ENCODE results near the gene GSKIP.

GSKIP gene

DNA sequence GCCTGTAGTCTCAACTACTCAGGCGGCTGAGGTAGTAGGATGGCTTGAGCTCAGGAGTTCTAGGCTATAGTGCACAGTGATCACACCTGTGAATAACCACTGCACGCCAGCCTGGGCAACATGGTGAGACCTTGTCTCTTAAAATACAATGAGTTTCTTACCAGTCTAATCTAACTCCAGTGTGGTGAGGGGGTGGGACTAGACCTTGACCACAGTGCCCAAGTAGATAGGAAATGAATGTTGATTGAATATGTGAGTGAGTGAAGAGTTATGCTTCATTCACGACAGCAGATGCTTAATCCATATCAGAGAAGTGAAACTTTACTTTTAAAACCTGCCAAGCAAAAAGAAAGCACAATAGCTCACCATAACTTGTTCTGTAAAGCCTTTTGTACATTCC, 17.4 kb downstream of the GSKIP start:
- DNase-seq (ENCODE audit: low spot score) = no peak

DNA sequence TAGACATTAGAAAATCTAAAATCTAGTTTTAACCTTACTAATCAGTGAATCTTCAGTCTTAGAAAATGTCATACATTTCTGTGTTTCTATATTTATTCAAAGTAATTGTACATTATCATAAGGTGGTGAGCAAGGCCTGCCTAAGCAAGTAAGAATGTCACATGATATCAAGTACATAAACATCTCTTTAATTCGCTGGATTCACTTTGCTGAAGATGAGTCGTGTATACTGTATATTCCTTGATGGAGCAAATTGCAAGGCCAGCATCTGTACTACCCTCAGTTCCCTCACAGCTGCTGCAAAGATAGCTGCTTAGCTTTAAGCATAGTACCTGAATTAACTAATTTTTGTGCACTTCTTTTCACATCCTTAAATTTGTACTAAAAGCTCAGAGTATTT, 20.1 kb downstream of the GSKIP start:
- DNase-seq (ENCODE audit: low spot score) = no peak

DNA sequence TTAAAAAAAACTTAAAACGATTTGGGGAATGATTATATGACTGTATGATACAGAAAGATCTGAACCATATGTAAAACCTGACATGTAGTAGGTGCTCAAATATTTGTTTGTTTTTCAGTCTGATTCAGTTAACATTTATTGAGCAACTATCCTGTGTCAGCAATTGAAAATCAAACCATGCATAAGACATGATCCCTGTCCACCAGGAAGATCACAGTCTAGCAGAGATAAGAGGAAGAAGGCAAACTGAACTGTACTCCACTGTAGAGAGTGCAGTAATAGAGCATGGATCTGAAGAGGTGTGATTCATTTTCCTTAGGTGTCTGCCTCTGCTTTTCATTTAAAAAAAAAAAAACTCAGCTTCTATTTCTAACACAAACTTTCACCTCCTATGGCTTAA, 20.7 kb downstream of the GSKIP start:
- DNase-seq (ENCODE audit: low spot score) = no peak

DNA sequence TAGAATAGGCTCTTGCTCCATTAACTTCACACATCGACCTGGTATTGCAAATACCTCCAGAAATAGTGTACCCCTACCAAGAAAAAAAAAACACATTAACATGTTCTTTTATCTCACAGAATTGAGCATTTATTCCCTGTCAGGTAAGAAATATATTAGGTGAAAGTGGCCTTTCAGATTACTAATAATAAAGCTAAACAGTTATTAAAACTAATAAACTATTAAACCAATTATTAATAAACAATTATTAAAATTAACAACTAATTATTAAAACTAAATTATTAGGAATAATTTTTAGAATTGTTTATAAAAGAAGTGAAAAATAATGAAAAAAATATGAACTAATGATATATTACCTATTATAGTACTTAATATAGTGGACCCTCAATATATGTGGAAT, 21.4 kb downstream of the GSKIP start:
- DNase-seq (ENCODE audit: low spot score) = no peak

DNA sequence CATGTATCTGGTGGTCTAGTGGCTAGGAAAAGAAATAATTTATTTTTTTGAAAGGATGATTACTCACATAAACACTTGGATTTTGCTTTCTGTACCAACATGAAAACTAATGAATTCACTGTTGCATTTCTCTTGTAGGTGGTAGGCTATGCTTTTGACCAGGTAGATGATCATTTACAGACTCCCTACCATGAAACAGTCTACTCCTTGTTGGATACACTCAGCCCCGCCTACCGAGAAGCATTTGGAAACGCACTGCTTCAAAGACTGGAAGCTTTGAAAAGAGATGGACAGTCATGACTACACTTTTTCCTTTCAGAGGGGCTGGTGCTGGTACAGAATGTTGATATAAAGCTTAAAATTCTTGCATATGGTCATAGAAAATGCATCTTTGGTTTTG, 22.1 kb downstream of the GSKIP start:
- no peak for DNase-seq (ENCODE audit: low spot score)

DNA sequence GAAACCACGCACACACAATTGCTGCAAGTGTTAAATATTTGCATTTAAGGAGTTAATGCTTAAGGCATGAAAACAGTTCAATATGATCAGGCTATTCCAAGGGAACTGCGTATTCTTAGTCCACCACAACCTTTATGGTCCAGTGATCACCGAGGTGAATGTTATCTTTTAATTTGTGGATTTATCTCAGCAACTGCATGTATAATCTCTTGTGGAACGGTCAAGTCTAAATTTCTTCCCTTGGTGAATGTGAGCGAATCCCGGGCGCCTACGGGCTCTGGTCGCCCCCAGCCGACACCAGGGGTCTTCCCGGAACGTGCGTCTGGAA, 27.6 kb downstream of the GSKIP start:
- DNase-seq (ENCODE audit: low spot score) = no peak

DNA sequence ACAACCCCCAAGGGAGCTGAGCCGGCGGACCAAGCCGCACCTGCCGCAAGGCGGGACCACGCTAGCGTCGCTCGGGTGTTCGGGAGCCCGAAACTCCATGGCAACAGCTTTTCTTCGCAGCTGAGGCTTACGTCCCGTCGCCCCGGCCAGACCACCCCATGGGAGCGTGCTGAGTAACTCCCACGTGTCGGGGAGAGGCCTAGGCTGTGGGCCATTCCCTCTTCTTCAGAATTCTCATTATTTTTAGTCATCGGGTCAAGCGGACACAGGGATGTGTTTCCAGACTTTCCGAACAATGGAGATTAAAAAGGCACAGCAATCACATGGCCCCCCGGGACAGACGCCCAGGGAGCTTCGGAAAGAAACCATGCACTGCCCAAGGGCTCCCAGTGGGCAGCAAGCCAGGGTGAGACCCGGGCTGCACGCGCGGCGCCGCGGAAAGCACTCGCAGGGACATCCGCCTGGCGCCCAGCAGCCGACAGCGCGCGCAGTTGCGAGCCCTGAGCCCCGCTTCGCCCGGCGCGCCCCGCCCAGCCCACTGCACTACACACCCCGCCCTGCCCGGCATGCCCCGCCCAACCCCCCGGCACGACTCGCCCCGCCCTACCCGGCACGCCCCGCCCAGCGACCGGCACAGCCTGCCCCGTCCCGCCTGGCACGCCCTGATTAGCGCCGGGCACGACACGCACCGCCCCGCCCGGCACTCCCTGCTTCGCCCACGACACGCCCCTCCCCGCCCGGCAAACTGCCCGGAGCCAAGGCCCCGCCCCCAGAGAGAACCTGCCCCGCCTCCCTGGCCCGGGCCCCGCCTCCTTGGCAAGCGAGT, 28.2 kb downstream of the GSKIP start:
- peak; percentile 100 for DNase-seq (ENCODE audit: low spot score)

DNA sequence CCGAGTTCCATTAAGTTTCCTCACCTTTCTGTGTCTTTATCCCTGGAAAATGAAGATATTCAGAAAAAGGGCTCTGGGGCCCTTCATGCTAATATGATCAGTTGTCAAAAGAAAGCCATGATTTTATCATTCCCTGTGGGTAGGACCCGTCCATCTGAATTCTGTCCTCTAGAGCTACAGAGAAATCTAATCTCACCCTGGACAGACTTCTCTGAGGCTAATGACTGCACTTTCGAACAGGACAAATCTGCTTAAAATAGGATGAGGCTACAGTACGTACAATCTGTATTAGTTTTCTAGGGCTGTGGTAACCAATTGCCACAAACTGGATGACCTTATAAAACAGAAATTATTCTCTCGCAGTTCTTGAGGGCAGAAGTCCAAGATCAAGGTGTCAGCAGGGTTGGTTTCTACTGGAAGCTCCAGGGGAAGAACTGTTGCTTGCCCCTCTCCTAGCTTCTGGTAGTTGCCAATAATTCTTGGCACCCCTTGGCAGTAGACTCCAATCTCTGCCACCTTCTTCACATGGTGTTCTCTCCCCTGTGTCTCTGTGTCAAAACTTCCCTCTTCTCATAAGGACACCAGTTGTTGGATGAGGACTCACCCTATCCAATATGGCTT, 29.9 kb downstream of the GSKIP start:
- no peak for DNase-seq (ENCODE audit: low spot score)

DNA sequence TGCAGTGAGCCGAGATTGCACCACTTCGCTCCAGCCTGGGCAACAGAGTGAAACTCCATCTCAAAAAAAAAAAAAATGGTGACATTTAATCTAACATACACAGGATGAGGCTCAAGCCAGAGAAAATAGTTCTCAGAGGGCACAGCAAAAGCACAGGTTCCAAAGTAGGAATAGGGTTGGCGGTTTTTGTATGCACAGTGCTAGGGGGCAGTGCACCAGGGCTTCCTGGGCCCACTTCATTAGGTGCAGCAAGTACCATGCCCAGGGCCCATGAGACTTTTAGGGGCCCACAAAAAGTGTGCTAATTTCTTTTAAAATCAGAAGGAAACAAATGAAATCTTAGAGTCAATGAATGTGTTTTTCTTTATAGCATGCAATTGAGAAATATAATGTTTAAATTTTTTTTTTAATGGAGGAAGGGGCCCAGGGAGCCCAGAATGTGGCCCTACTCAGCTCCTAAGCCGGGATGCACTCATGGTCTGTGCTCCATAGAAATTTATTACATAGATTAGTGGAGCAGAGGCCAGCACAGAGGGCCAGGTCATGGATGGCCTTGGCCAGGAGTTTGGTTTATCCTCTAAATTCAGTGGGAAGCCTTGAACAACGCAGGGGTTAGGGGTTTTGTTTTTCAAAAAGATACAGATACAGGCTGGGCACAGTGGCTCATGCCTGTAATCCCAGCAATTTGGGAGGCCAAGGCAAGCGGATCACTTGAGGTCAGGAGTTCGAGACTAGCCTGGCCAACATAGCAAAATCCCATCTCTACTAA, 30.9 kb downstream of the GSKIP start:
- no peak for DNase-seq (ENCODE audit: low spot score)

DNA sequence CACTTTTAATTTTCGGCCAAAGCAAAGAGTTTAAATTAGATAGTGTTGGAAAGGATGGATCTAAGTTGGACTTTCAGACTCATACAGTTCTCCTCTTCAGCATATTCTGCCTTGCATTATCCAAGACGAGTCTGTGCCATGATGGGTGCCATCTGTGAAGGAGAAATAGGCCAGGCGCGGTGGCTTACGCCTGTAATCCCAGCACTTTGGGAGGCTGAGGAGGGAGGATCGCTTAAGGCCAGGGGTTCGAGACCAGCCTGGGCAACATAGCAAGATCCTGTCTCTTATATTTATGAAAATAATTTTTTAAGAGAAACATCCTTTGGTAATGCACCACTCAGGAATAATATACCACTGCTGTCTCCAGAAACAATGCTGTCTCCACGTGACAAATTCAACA, 35.1 kb downstream of the GSKIP start:
- DNase-seq (ENCODE audit: low spot score) = no peak

DNA sequence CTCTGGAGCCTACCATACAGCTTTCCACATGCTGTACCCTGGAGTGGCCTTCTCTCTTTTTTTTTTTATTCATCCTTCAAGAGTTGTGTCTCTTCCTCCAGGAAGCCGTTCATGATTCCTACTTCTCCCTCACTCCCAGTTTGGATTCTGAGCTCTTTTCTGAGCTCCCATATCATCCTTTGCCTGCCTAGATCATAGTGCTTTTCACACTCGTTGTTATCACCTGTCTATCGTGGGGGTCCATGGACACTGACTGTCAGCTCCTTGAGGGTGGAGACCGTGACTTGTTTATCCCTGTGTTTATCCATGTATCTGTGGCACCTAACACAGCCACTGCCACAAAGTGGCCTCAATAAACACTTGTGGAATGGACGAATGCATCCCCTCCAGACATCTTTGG, 35.6 kb downstream of the GSKIP start:
- DNase-seq (ENCODE audit: low spot score) = no peak

DNA sequence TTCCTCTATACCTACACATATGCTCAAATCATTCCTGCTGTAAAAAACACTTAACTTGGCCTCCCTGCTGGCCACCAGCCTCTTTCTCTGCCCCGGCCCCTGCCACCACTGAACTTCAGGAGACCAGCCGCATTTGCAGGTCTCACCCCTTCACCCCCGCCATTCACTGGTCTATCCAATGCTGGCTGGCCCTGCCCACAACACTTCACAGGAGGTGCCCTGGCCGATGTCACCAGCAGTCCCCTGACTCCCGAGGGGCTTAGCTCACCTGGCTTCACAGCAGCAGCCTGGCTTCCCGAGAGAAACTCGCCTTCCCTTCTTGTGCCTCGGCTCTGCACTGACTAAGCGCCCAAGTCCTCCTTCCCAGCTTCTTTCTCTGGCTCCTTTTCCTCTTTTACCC, 36.1 kb downstream of the GSKIP start:
- DNase-seq (ENCODE audit: low spot score) = no peak

DNA sequence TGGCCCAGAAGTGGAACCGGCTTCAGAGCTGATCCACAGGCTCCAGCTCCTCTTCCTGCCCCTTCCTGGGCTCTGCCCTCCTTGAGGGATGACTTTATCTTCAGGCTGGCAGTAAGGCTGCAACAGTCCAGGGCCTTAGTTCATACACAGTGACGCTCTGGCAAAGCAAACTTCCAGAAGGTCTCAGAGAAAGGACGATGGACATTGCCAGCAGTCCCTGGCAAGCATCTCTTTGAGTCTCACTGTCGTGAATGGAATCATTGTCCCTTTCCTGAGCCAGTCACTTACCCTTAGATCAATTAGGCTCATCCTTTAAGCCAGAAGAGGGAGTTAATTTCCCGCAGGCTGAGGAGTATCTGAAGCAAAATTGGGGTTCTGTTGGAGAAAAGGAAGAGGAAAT, 37.2 kb downstream of the GSKIP start:
- no peak for DNase-seq (ENCODE audit: low spot score)

DNA sequence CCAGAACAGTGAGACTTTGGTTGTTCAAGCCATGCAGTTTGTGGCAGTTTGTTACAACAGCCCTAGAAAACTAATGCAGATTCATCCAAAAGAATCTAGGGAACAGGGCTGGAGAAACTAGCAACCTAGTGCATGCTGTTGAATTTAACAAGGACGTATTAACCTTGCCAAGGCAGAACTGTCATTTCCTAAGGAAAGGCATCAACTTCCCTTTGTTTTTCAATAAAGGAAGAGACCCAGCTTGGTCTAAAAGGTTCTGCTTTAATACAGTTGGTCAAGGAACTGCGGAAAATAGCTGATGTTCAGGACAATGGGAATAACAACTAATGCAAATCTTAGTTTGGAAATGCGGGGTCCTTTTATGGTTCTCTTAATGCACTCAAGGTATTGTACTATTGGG, 40.1 kb downstream of the GSKIP start:
- no peak for DNase-seq (ENCODE audit: low spot score)

DNA sequence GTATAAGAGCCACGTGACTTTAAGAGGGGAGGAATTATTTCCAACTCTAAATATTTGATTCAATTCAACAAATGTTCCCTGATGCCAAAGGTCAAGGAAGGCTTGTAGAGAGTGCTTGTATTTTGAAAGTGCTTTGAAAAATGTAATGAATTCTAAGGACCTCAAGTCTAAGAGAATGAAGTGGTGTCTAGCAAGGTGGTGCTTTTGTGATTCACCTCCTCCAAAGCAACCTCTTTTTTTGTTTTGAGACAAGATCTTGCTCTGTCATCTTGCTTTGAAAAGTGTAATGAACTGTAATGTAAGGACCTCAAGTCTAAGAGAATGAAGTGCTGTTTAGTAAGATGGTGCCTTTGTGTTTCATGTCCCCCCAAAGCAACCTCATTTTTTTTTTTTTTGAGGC, 42.4 kb downstream of the GSKIP start:
- no peak for DNase-seq (ENCODE audit: low spot score)

DNA sequence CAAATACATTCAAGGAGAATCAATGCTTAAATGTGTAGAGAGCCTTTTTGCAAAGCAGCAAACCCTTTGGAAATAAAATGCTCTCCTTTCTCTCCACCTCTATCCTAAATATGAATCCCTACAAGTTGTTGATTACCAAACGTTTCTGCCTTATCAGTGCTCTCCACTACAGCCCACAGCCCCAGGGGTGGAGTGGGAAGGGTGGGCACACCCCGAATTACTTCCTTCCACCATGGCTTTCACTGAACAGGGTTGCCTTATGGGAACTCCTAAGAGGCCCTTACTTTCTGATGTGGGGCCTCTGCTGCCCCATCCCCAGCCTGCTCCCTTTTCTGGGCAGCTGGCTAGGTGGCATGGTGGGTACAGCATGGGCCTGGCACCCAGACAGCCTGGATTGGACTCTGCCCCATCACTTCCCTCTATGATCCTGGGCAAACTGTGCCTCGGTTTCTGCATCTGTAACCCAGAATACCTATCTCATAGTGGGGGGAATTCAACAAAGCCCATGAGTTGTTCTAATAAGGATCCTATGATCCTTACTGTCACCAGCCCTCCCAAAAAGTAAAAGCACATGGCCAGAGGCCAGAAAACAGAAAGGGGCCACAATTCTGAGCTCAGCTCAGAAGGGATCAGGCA, 44.7 kb downstream of the GSKIP start:
- no peak for DNase-seq (ENCODE audit: low spot score)

DNA sequence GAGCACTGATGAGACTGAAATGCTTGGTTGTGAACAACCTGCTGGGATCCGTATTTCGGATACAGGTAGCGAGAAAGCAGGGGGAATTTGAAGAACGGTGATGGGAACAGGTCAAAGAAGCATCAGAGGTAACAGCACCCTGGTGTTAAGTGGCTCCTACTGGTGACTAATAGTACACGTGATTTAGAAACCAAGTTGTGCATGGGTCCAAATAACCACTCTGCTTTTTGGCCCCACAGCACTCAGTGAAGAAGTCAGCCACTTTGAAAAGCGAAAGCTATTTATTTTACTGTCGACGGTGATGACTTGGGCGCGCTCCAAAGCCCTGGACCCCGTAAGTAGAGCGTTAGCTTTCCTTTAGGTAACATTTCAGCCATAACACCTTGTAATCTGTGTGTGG, 45.3 kb downstream of the GSKIP start:
- no peak for DNase-seq (ENCODE audit: low spot score)

DNA sequence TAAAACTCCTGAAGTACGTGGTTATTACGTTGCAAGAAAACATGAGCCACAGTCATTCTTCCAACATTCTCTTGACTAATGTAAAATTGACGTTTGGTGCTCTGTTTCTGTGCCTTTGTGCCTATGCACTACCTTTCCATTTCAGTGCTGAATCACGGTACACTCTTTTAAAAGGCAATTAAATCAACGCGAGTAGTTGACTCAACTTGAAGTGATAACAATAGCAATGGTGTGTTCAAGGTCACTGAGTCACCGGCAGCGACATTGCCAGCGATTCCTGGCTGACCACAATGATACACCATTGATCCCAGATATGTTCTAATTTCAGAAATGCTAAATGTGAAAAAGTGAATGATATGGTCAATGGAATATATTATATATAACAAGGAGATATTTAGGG, 46.4 kb downstream of the GSKIP start:
- DNase-seq (ENCODE audit: low spot score) = no peak

DNA sequence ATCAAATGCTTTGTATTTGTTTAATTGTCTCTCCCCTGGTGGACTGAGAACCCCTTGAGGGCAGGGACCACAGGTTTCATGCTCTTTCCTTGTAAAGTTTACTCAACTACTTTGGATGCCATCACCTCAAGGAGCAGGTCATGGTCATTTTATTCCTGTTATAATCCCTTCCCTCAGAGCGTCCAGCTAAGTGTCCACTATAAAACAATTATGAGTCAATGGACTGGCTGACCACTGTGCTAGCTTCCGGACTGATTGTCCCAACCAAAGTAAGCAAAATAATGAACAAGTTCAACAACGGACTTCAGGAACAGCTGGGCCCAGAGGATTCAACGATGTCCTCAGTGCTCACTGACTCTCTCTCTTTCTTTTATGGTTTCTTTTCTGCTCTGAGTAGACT, 46.8 kb downstream of the GSKIP start:
- no peak for DNase-seq (ENCODE audit: low spot score)

DNA sequence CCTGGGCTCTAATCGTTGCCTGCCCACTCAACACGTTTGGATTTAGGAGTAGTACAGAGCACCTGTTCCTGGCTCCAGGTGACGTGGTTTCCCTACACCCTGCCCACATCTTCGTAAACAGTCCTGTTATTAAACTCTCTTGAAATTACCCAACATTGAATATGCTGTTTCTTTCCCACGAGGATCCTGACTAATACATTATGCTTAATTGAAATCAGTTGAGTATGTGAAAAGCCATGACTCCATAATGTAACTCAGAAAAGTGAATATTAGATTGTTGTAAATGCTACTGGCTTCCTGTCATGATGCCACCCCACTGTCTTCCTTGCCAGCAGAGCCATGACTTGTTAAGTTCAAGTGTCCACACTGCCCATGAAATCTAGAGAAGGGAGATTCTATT, 50.2 kb downstream of the GSKIP start:
- DNase-seq (ENCODE audit: low spot score) = no peak

DNA sequence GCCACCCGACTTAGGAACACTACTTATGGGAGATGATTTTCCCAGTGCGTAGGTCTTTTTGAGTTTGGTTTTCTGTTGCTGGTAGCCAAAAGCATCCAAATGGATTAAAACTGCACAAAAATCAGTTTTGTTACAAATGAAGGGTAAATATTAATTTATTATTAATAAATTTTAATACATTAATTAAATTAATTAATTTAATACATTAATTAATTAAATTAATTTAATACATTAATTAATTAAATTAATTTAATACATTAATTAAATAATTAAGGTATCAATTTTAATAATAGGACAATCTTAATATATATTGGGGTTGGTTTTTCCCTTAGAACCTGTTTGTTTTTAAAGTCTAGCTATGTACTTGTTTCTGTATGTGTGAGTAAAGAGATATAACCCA, 52.2 kb downstream of the GSKIP start:
- no peak for DNase-seq (ENCODE audit: low spot score)

DNA sequence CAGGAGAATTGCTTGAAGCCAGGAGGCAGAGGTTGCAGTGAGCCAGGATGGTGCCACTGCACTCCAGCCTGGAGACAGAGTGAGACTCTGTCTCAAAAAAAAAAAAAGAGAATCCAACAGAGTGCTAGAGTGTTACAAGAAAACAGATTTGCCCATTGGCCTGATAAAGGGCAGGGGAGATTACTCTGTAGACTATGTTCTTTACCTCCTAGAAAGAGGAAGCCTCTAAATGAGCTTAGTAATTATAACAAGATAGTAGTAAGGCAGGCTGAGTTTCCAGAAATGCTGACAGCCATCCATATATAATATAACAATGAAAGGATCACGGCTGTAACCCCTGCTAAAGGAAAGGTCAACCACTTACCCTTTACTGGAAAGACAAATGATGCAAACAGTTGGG, 53.0 kb downstream of the GSKIP start:
- DNase-seq (ENCODE audit: low spot score) = no peak

DNA sequence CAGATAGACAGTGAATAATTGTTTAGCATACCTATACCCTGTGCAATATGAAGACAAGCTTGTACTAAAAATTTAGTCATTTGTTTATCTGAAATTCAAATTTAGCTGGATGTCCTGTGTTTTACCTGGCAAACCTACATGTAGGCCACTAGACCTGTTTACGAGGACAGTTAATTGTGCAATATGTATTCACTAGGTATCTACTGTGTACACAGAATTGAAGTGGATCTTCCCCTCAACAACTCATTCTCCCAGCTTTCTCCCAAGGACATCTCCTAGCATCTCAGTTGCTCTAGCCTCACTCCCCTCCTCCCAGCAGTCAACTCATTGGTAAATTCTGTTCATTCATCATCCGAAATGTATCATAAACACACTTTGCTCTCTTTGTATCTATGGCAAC, 53.9 kb downstream of the GSKIP start:
- DNase-seq (ENCODE audit: low spot score) = no peak
